HFFc6 (cell line): ENCODE results near the gene DNTT. TPM values are rescaled to one million over a fixed set of nuclear protein-coding genes. Genes with fewer than 3 reads are reported as not detected.

Experiments used
- DNase-seq: peaks from one replicate; pipeline ENCODE4 v3.0.0-alpha.2; 2018
- H3K27ac Mint-ChIP-seq: 2 replicates; pipeline ENCODE4 v1.8.0; 2020; ENCODE audit warnings: mild to moderate bottlenecking, mixed read lengths
- H3K27me3 Mint-ChIP-seq: 2 replicates; pipeline ENCODE4 v1.8.0; 2021; ENCODE audit warnings: mild to moderate bottlenecking, moderate library complexity, mixed read lengths; ENCODE audit not compliant: insufficient read depth
- H3K36me3 Mint-ChIP-seq: 2 replicates; pipeline ENCODE4 v1.8.0; 2021; ENCODE audit warnings: low read depth, mixed read lengths
- H3K4me1 Mint-ChIP-seq: 2 replicates; pipeline ENCODE4 v1.8.0; 2020; ENCODE audit warnings: low read depth, mixed read lengths
- H3K4me3 Mint-ChIP-seq: 2 replicates; pipeline ENCODE4 v1.8.0; 2020; ENCODE audit warnings: mild to moderate bottlenecking, moderate library complexity, mixed read lengths
- H3K9me3 Mint-ChIP-seq: 2 replicates; pipeline ENCODE4 v1.8.0; 2020; ENCODE audit warnings: mild to moderate bottlenecking, mixed read lengths
- CTCF ChIP-seq: fragments of 200-600 bp; sonication (generic); IDR thresholded peaks from 2 replicates; pipeline ENCODE4 v1.5.0; 2021; ENCODE audit warnings: antibody characterized with exemption, mild to moderate bottlenecking
- total RNA-seq, 6 experiments: library from RNA; stranded (reverse); fragmentation: NEBNext Ultra II Directional; extraction: Animal tissue kit (Norgen Biotek cat#: 25700); gene quantifications; 2 replicates in 1 of 6; 3 replicates in 5 of 6; pipeline ENCODE4 v1.2.3, GENCODE V29; 2021

The DNTT gene
- total RNA-seq, 6 experiments from 2014 or later = not detected

DNA sequence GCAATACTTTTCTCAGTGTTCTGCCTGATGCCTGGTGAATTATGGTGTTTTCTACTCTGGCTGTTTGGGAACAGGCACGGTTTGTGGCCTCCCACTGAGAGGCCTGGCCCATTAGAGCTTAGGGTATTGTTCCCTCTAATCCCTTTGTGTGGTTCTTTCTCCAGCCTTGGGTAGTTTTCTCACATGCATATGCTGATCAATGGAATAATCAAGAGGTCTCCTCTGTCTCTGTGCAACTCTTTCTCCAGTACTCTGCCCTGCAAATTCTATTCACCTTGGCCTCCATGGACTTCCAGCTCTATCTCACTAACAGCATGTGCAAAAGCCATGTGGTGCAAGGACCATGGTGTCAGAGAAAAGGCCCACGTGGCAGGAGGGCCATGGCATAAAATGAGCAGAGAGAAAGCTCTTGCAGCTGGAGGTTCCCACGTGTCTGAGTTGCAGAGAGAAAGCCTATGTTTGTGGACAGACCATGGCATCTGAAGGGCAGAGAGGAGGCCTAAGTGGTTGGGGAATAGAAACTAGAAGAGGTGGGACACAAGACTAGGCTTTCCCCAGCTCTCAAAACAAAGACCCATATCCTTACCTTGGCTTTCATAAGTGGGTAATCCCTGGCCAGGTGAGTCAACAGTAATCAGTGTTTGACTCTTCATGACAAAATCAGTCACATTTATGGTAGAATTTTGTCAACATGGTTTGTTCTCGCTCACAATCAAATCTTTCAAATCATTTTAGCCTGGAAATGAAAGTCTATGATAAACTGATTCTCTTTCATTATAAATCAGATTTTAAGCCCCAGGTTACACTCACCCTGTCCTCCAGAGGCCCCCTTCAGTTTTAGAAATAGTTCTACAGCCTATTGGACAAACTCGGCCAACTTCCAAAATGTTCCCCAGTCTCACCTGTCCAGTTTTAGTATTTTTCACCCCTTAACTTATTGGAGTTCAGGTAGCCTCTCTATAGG is 37.3 kb downstream of the DNTT start:
- Mint-ChIP-seq H3K27me3 (peaks cover 16% of the 10 kb centered on the region), H3K36me3 (no peaks in the 10 kb centered on the region), H3K4me1 (no peaks in the 10 kb centered on the region), H3K27ac (no peak overlapping the region), H3K9me3 (no peaks in the 10 kb centered on the region), H3K4me3 (no peak overlapping the region)
- no peak for DNase-seq
- no peak for TF ChIP-seq CTCF

DNA sequence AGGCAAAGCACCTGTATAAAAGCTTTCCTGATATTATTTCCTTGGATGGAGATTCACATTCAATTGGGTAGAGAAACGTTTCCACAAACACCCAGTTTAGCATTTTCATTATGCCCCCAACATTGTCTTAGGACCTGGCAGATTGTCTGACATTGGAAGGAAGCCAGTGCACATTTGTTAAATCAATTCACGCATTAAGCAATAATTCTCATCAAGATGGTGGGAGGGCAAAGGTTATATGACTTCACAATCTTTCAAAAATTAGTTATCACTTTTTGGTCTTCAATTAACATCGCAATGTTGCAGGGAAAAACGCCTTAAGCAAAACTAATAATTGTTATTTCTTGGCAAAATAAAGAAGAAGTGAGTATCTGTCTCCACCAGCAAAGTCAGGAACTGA is 38.2 kb downstream of the DNTT start:
- no peaks in the 10 kb centered on the region for H3K4me1 Mint-ChIP-seq
- DNase-seq = no peak
- no peaks in the 10 kb centered on the region for H3K36me3 Mint-ChIP-seq
- H3K27me3 Mint-ChIP-seq = peaks cover 16% of the 10 kb centered on the region
- no peak overlapping the region for H3K27ac Mint-ChIP-seq
- H3K4me3 Mint-ChIP-seq = no peak overlapping the region
- TF ChIP-seq CTCF = no peak
- H3K9me3 Mint-ChIP-seq = no peaks in the 10 kb centered on the region

DNA sequence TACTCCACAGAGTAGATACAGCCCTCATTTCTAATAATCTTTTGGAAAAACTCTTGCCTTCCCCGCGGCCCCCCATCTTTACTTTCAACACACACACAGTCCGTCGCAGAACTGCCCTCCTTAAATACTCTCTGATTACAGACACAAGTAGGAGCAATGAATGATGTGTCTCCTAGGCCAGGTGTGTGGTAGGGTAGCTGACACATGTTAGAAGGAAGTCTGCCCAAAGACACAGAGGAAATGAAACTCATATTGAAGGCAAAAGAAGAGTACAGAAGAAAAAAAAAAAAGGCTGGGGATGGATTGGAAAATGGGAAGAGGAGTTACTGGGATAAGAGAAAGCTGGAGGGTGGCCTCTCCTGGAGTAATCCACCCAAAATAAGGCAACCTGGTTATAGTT is 39.9 kb downstream of the DNTT start:
- no peaks in the 10 kb centered on the region for H3K4me1 Mint-ChIP-seq
- peaks cover 11% of the 10 kb centered on the region for H3K27me3 Mint-ChIP-seq
- no peaks in the 10 kb centered on the region for H3K9me3 Mint-ChIP-seq
- H3K36me3 Mint-ChIP-seq = no peaks in the 10 kb centered on the region
- TF ChIP-seq CTCF = no peak
- no peak overlapping the region for H3K27ac Mint-ChIP-seq
- DNase-seq = no peak
- H3K4me3 Mint-ChIP-seq = no peak overlapping the region

DNA sequence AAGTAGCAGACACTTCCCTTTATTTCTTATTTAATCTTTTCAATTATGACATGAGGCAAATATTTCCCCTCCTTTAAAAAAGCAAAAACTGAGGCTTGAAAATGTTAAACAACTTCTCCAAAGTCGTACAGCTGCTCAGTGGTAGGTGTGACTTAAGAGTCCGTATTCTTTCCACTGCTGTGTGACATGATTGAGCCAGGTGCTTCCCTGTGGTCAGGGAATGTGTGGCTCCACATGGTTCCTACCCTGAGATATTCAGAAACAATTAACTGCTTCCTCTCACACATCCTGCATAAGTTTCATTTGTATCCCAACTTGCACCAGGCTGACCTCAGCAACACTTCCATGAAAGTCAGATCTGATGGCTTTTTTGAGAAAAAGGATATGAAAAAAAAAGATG is 41.0 kb downstream of the DNTT start:
- no peaks in the 10 kb centered on the region for H3K4me1 Mint-ChIP-seq
- H3K4me3 Mint-ChIP-seq = no peak overlapping the region
- DNase-seq = no peak
- no peak overlapping the region for H3K27ac Mint-ChIP-seq
- peaks cover 11% of the 10 kb centered on the region for H3K27me3 Mint-ChIP-seq
- no peaks in the 10 kb centered on the region for H3K36me3 Mint-ChIP-seq
- H3K9me3 Mint-ChIP-seq = no peaks in the 10 kb centered on the region
- TF ChIP-seq CTCF = no peak

GRCh38 chr10:96346295-96346694 is 42.1 kb downstream of the DNTT start:
- no peak for DNase-seq
- H3K9me3 Mint-ChIP-seq = no peaks in the 10 kb centered on the region
- TF ChIP-seq CTCF = no peak
- H3K36me3 Mint-ChIP-seq = no peaks in the 10 kb centered on the region
- H3K4me3 Mint-ChIP-seq = no peak overlapping the region
- H3K4me1 Mint-ChIP-seq = no peaks in the 10 kb centered on the region
- H3K27me3 Mint-ChIP-seq = peaks cover 11% of the 10 kb centered on the region
- no peak overlapping the region for H3K27ac Mint-ChIP-seq
